Fibroblast of the aortic adventitia (primary cell): Measurements from ENCODE around the gene FAM13A. TPM values are rescaled to one million over a fixed set of nuclear protein-coding genes. Genes with fewer than 3 reads are reported as not detected.

Experiments
- DNase-seq: peaks from one replicate; pipeline ENCODE4 v3.0.0-alpha.2; 2010; ENCODE audit warnings: low read depth
- H3K4me3 ChIP-seq: 2 replicates; pipeline ENCODE4 v1.5.1; 2011; ENCODE audit warnings: low read depth, mild to moderate bottlenecking, control low read depth, low read length, moderate library complexity
- total RNA-seq: library from RNA; depleted of rRNA; stranded (reverse); fragments of >200 nt; gene quantifications from 2 replicates; pipeline ENCODE4 v1.2.3, GENCODE V29; 2012; ENCODE audit warnings: low replicate concordance
- TF ChIP-seq, protein P1 (sequence below): IDR thresholded peaks from 2 replicates; pipeline ENCODE4 v1.5.1; 2011; ENCODE audit warnings: mild to moderate bottlenecking, low read length, control low read depth, inconsistent platforms; ENCODE audit not compliant: insufficient read depth

FAM13A gene
- total RNA-seq, 1 donor, result 23.5 TPM

DNA sequence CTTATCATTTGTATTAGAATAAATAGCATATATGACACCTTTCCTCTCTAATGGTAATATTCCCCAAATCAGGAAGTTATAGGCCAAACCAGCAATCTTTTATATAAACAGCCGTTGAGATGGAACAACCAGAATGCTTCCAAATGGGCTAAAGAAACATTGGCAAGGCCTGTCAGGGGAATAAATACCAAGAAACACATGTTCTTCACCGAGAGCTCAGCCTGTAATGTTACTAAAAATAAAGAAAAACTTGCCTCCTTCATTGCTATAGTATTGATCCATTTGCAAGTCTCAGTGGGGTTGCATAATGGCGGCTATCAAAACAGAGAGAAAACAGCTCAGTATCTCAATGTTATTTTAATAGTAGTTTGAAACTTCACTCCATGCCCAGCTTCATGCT lies 104.9 kb downstream of the FAM13A start:
- DNase-seq, result no peak
- H3K4me3 ChIP-seq, result no peak overlapping the region
- TF ChIP-seq, protein P1, sequence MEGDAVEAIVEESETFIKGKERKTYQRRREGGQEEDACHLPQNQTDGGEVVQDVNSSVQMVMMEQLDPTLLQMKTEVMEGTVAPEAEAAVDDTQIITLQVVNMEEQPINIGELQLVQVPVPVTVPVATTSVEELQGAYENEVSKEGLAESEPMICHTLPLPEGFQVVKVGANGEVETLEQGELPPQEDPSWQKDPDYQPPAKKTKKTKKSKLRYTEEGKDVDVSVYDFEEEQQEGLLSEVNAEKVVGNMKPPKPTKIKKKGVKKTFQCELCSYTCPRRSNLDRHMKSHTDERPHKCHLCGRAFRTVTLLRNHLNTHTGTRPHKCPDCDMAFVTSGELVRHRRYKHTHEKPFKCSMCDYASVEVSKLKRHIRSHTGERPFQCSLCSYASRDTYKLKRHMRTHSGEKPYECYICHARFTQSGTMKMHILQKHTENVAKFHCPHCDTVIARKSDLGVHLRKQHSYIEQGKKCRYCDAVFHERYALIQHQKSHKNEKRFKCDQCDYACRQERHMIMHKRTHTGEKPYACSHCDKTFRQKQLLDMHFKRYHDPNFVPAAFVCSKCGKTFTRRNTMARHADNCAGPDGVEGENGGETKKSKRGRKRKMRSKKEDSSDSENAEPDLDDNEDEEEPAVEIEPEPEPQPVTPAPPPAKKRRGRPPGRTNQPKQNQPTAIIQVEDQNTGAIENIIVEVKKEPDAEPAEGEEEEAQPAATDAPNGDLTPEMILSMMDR, result no peak

GRCh38 chr4:88949605-88950004 lies 107.4 kb downstream of the FAM13A start:
- no peak for DNase-seq
- no peak overlapping the region for H3K4me3 ChIP-seq
- TF ChIP-seq, protein P1, result no peak

GRCh38 chr4:88940506-88940905 lies 116.5 kb downstream of the FAM13A start:
- no peak overlapping the region for H3K4me3 ChIP-seq
- no peak for DNase-seq
- TF ChIP-seq, protein P1, result no peak

DNA sequence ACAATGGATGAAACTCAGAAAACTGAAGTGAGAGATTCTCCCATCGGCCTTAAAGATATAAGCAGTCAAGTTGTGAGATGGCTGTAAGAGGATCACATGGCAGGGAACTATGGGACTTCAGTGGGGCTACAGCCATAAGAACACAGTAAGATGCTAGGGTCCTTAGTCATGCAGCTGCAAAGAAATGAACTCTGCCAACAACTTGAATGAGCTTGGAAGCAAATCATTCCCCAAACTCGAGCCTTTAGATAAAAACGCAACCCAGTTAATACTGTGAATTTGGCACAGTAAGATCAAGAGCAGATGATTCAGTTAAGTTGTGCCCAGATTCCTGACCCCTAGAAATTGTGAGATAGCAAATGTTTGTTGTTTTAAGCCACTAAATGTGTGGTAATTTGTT lies 117.3 kb downstream of the FAM13A start:
- TF ChIP-seq, protein P1, result no peak
- DNase-seq, result peak; percentile 92
- no peak overlapping the region for H3K4me3 ChIP-seq

DNA sequence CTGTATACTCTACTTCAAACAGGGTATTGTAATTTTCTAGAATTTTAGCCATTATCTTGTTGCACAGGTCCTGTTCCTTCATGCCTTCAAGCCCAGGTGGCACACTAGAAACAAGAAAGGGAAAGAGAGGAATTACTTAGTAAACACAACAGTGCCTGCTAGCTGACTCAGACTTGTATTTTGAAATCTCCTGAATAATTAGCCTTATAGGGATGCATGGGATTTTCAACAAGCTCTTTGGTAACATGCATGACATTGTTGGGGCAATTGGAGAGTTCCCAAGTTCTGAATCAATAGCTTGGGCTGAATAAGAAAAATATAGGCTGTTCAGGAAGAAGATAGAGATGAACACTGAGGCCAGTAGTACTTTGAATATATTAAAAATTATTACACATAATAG lies 118.8 kb downstream of the FAM13A start:
- DNase-seq, result peak; percentile 94
- TF ChIP-seq, protein P1, result no peak
- H3K4me3 ChIP-seq, result no peak overlapping the region

DNA sequence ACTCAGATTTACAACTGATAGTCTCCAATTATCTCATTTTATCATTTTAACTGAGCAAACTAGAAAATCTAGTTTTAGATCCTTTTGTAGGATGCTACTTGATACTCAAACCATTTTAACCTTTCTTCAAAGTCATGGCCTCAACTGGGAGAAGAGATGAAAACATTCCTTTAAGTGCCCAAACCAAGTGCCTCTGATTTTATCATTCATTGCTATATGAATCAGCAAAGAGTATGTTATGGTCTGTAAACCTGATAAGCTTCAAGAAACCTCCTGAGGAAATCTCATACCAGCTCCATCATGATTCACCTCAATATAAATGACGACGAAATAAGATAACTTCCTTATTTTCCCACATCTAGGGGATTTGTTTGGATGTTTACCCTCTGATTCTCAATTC lies 119.9 kb downstream of the FAM13A start:
- TF ChIP-seq, protein P1, result no peak
- no peak overlapping the region for H3K4me3 ChIP-seq
- DNase-seq, result peak; percentile 54

DNA sequence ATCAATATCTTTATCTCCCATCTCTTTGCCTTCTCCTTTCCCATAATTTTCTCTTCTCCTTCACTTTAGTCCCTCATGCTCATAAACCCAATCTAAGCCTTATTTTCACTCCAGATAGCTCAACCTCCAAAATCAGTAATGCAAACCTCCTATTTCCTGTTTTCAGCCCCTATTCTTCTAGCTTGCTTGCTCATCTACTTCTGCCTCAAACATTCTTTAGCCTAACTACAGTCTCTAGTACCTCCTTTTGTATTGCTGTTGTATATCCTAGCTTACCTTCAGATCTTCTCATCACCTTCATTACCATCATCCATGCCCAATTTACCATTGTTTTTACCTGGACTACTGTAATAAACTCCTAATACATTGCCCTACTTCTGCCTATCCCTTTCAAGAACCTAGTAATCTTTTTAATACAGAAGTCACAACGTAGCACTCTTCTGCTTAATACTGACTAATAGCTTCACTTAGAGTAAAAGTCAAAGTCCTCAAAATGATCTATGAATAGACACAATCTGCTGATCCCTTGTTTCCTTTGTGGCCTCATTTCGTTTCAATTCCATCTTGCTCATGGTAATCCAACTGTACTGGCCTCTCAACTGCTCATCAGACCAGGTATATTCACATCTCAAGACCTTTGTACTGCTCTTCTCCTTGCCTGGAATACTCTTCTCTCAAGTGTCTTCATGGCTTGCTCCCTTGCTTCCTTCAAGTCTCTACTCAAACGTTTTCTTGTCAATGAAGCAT lies 123.4 kb downstream of the FAM13A start:
- DNase-seq, result no peak
- no peak overlapping the region for H3K4me3 ChIP-seq
- TF ChIP-seq, protein P1, result no peak
